Stimulated activated CD4-positive, alpha-beta T cell treated with anti-CD3 and anti-CD28 coated beads, TNF-alpha, amount 100 ng/mL, for 48 hours (primary cell): Measurements from ENCODE around the gene BCL7A.
"Not testable (repeated sequence)": the region's sequence is repeated elsewhere in the genome, so short reads cannot be mapped to it uniquely, and the experiment has no call there.

Source experiments
- DNase-seq, 3 donors: peaks; one replicate each; pipeline ENCODE4 v3.0.0-alpha.2; 2020; ENCODE audit warnings: low read depth in 3 of 3

The BCL7A gene

GRCh38 chr12:122021822-122022392 lies at the start of gene BCL7A:
TSS of gene BCL7A (plus strand) at chr12:122021884. CDS start at chr12:122022092, 208 bp downstream.
- peak; percentile 31 to 49 (median 32) for DNase-seq

GRCh38 chr12:121974026-121974985 lies 47.4 kb upstream of the BCL7A start:
- DNase-seq, result no peak

- no peak for DNase-seq
Measured at GRCh38 chr12:121975021-121975420, 46.7 kb upstream of the BCL7A start.

GRCh38 chr12:121976950-121977349 lies 44.7 kb upstream of the BCL7A start:
- no peak for DNase-seq

GRCh38 chr12:121980191-121980891 lies 41.3 kb upstream of the BCL7A start:
- no peak for DNase-seq

GRCh38 chr12:121980892-121981272 lies 40.8 kb upstream of the BCL7A start:
- DNase-seq, result no peak

- no peak for DNase-seq
Measured at GRCh38 chr12:121981456-121981855, 40.2 kb upstream of the BCL7A start.

- no peak for DNase-seq
Measured at GRCh38 chr12:121982950-121983349, 38.7 kb upstream of the BCL7A start.

GRCh38 chr12:121983536-121984210 lies 38.0 kb upstream of the BCL7A start:
- no peak for DNase-seq

GRCh38 chr12:121986489-121987245 lies 35.0 kb upstream of the BCL7A start:
- DNase-seq, result no peak

GRCh38 chr12:121988519-121988918 lies 33.2 kb upstream of the BCL7A start:
- not testable (repeated sequence) for DNase-seq

- no peak for DNase-seq
Measured at GRCh38 chr12:121989276-121990113, 32.2 kb upstream of the BCL7A start.

GRCh38 chr12:121990114-121990647 lies 31.5 kb upstream of the BCL7A start:
- DNase-seq, result no peak

- peak; percentile 18 to 23 (median 20) for DNase-seq
Measured at GRCh38 chr12:121990692-121991603, 30.7 kb upstream of the BCL7A start.

GRCh38 chr12:121992059-121992879 lies 29.4 kb upstream of the BCL7A start:
- peak; percentile 33 to 64 (median 47) for DNase-seq

- DNase-seq, result no peak
Measured at GRCh38 chr12:121996050-121996944, 25.4 kb upstream of the BCL7A start.
